HEK293 (cell line): ENCODE results near the gene CADPS.

Source experiments
- CTCF ChIA-PET: fragments of 350-600 bp; formaldehyde crosslinking; extraction: SDS; loops from one replicate; lab custom pipeline; 2021; ENCODE audit warnings: antibody characterized with exemption; lab: Yijun Ruan, JAX
- POLR2A ChIA-PET: fragments of 300-600 bp; formaldehyde crosslinking; extraction: SDS; loops from one replicate; lab custom pipeline; 2020; ENCODE audit warnings: antibody characterized with exemption, inconsistent platforms; lab: Yijun Ruan, JAX
- H3K27ac ChIP-seq: fragments of 200-500 bp; sonication (Bioruptor generic); 2 replicates; pipeline ENCODE4 v1.5.1; 2014; ENCODE audit warnings: low read depth, low read length, control low read depth, inconsistent platforms; ENCODE audit errors: extremely low read depth
- H3K36me3 ChIP-seq, 2 experiments: fragments of 200-500 bp in 1 of 2; sonication (Bioruptor generic) in 1 of 2; 1 replicate in 1 of 2; 2 replicates in 1 of 2; pipeline ENCODE4 v1.5.1; 2014 to 2017; ENCODE audit warnings: inconsistent platforms in 2 of 2, low read length in 2 of 2; ENCODE audit not compliant: control insufficient read depth in 2 of 2, insufficient read depth in 1 of 2
- H3K4me1 ChIP-seq: fragments of 200-500 bp; sonication (Bioruptor generic); 2 replicates; pipeline ENCODE4 v1.5.1; 2014; ENCODE audit warnings: mild to moderate bottlenecking, low read length, inconsistent platforms; ENCODE audit not compliant: control insufficient read depth, insufficient read depth
- H3K4me3 ChIP-seq: 2 replicates; pipeline ENCODE4 v1.5.1; 2011; ENCODE audit warnings: low read depth, mild to moderate bottlenecking, control low read depth, low read length, moderate library complexity
- H3K9me3 ChIP-seq: fragments of 200-500 bp; sonication (Bioruptor generic); 2 replicates; pipeline ENCODE4 v1.5.1; 2014; ENCODE audit warnings: low read depth, low read length, inconsistent platforms; ENCODE audit not compliant: control insufficient read depth, insufficient read depth
- BCL6B ChIP-seq: fragments of 450-650 bp; formaldehyde crosslinking; IDR thresholded peaks from 2 replicates; pipeline ENCODE4 v1.5.1; 2017; ENCODE audit warnings: missing biosample characterization, missing genetic modification characterization
- MEIS1 ChIP-seq: sonication (generic); formaldehyde crosslinking; IDR thresholded peaks from 2 replicates; pipeline ENCODE4 v1.8.1; 2022; ENCODE audit warnings: missing genetic modification reagents, mild to moderate bottlenecking, borderline replicate concordance
- PATZ1 ChIP-seq: fragments of 450-650 bp; formaldehyde crosslinking; IDR thresholded peaks from 2 replicates; pipeline ENCODE4 v1.5.1; 2016; ENCODE audit warnings: missing biosample characterization, missing genetic modification characterization
- TRIM28 ChIP-seq: IDR thresholded peaks from 2 replicates; pipeline ENCODE4 v1.6.1; 2011; ENCODE audit warnings: low read length, control low read depth, borderline replicate concordance
- ZNF121 ChIP-seq: fragments of 450-650 bp; formaldehyde crosslinking; IDR thresholded peaks from 2 replicates; pipeline ENCODE4 v1.5.1; 2016; ENCODE audit warnings: missing biosample characterization, missing genetic modification characterization
- ZNF404 ChIP-seq: fragments of 450-650 bp; formaldehyde crosslinking; IDR thresholded peaks from 2 replicates; pipeline ENCODE4 v1.5.1; 2017; ENCODE audit warnings: missing biosample characterization, missing genetic modification characterization
- ZNF513 ChIP-seq: fragments of 450-650 bp; IDR thresholded peaks from 2 replicates; pipeline ENCODE4 v1.5.1; 2018; ENCODE audit warnings: missing biosample characterization, missing genetic modification characterization
- ZNF521 ChIP-seq: fragments of 450-650 bp; formaldehyde crosslinking; IDR thresholded peaks from 2 replicates; pipeline ENCODE4 v1.5.1; 2017; ENCODE audit warnings: missing biosample characterization, mild to moderate bottlenecking, missing genetic modification characterization
- ZNF544 ChIP-seq: fragments of 450-650 bp; formaldehyde crosslinking; IDR thresholded peaks from 2 replicates; pipeline ENCODE4 v1.5.0; 2017; ENCODE audit warnings: missing biosample characterization, missing genetic modification characterization
- ZNF600 ChIP-seq: fragments of 450-650 bp; formaldehyde crosslinking; IDR thresholded peaks from 2 replicates; pipeline ENCODE4 v1.5.1; 2016; ENCODE audit warnings: missing biosample characterization, missing genetic modification characterization
- ZNF610 ChIP-seq: fragments of 450-650 bp; formaldehyde crosslinking; IDR thresholded peaks from 2 replicates; pipeline ENCODE4 v1.5.1; 2016; ENCODE audit warnings: missing biosample characterization, missing genetic modification characterization, borderline replicate concordance
- ZNF692 ChIP-seq: fragments of 450-650 bp; formaldehyde crosslinking; IDR thresholded peaks from 2 replicates; pipeline ENCODE4 v1.5.1; 2016; ENCODE audit warnings: missing biosample characterization, missing genetic modification characterization
- ZSCAN30 ChIP-seq: fragments of 450-650 bp; IDR thresholded peaks from 2 replicates; pipeline ENCODE4 v1.5.1; 2018; ENCODE audit warnings: missing biosample characterization, mild to moderate bottlenecking, missing genetic modification characterization, moderate library complexity

The CADPS gene

GRCh38 chr3:62696011-62696410, 179.2 kb downstream of the CADPS start:
- H3K9me3 ChIP-seq = no peaks in the 10 kb centered on the region
- ChIA-PET CTCF (no interaction called here), POLR2A (no interaction called here)
- TF ChIP-seq ZNF404 (no peak), ZNF692 (tag by site-specific recombination) (no peak), MEIS1 (CRISPR knock-in tag) (no peak), ZNF513 (tag by site-specific recombination) (no peak)
- no peaks in the 10 kb centered on the region for H3K36me3 ChIP-seq
- H3K4me1 ChIP-seq = no peaks in the 10 kb centered on the region
- H3K4me3 ChIP-seq = no peak overlapping the region
- no peak overlapping the region for H3K27ac ChIP-seq

- H3K27ac ChIP-seq = no peak overlapping the region
- POLR2A ChIA-PET = no interaction called here
- CTCF ChIA-PET = no interaction called here
- TF ChIP-seq TRIM28 (no peak), ZSCAN30 (tag by site-specific recombination) (no peak), ZNF404 (no peak), ZNF610 (tag by site-specific recombination) (no peak), ZNF121 (tag by site-specific recombination) (no peak), ZNF600 (tag by site-specific recombination) (no peak), BCL6B (no peak)
- TF ChIP-seq, all 188 proteins: peak for 0
- H3K4me1 ChIP-seq = no peaks in the 10 kb centered on the region
- H3K4me3 ChIP-seq = no peak overlapping the region
- no peaks in the 10 kb centered on the region for H3K36me3 ChIP-seq
- H3K9me3 ChIP-seq = no peaks in the 10 kb centered on the region
Measured at GRCh38 chr3:62688812-62689211, 186.4 kb downstream of the CADPS start.

- Histone ChIP-seq H3K4me1 (no peaks in the 10 kb centered on the region), H3K36me3 (no peaks in the 10 kb centered on the region), H3K4me3 (no peak overlapping the region), H3K27ac (no peak overlapping the region), H3K9me3 (no peaks in the 10 kb centered on the region)
- TF ChIP-seq ZNF521 (tag by site-specific recombination) (no peak), PATZ1 (tag by site-specific recombination) (no peak), ZNF544 (tag by site-specific recombination) (no peak), ZNF404 (no peak)
- POLR2A ChIA-PET = no interaction called here
- CTCF ChIA-PET = no interaction called here
Measured at GRCh38 chr3:62688050-62688449, 187.2 kb downstream of the CADPS start.
